Measurements from ENCODE around the gene CAVIN4.

DNA sequence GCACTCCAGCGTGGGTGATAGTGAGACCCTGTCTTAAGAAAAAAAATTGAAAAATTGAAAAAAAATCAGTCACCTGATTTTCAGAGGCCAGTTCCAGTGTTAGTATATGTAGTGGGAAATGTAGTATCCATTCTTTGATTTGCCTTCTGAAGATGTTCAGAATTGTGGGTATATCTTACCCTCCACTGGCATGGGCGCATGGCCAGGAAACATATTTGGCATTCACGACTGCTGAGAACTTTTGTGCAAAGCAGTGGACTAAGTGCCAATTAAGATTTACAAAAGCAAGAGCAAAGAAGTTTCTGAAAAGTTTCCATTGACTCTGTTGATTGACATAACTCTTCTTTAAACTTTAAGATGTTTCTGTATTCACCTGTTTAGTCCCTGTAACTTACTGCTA lies 2.4 kb downstream of the CAVIN4 start:
- no peak for TF ChIP-seq POLR2AphosphoS5 (IDR thresholded peaks at IDR 0.05; ENCODE audit: low read depth, low read length)
- TF ChIP-seq, protein P1, sequence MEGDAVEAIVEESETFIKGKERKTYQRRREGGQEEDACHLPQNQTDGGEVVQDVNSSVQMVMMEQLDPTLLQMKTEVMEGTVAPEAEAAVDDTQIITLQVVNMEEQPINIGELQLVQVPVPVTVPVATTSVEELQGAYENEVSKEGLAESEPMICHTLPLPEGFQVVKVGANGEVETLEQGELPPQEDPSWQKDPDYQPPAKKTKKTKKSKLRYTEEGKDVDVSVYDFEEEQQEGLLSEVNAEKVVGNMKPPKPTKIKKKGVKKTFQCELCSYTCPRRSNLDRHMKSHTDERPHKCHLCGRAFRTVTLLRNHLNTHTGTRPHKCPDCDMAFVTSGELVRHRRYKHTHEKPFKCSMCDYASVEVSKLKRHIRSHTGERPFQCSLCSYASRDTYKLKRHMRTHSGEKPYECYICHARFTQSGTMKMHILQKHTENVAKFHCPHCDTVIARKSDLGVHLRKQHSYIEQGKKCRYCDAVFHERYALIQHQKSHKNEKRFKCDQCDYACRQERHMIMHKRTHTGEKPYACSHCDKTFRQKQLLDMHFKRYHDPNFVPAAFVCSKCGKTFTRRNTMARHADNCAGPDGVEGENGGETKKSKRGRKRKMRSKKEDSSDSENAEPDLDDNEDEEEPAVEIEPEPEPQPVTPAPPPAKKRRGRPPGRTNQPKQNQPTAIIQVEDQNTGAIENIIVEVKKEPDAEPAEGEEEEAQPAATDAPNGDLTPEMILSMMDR (IDR thresholded peaks at IDR 0.05 in 2 of 3, conservative IDR thresholded peaks at IDR 0.05 in 1 of 3; ENCODE audit: borderline replicate concordance in 1 of 3, insufficient read depth in 1 of 3, low read depth in 2 of 3, low read length in 2 of 3), result no peak
- no peak for TF ChIP-seq EZH2 (IDR thresholded peaks at IDR 0.05)
- TF ChIP-seq RAD21 (IDR thresholded peaks at IDR 0.05; ENCODE audit: low read depth), result no peak
- TF ChIP-seq, protein P2, sequence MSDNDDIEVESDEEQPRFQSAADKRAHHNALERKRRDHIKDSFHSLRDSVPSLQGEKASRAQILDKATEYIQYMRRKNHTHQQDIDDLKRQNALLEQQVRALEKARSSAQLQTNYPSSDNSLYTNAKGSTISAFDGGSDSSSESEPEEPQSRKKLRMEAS (IDR thresholded peaks at IDR 0.05), result no peak
- TF ChIP-seq EZH2phosphoT487 (IDR thresholded peaks at IDR 0.05; ENCODE audit: borderline replicate concordance), result no peak

Data from HCT116 (cell line).